K562 (cell line): ENCODE data around the gene OSCP1. TPM values are rescaled to one million over a fixed set of nuclear protein-coding genes. Genes with fewer than 3 reads are reported as not detected.

Experiments
- DDX20 ChIP-seq: fragments of 450-650 bp; IDR thresholded peaks from 2 replicates; pipeline ENCODE4 v1.6.1; 2016; ENCODE audit warnings: missing genetic modification characterization, low read depth, mild to moderate bottlenecking, missing compliant biosample characterization, moderate library complexity
- MCM2 ChIP-seq: fragments of 450-650 bp; IDR thresholded peaks from 2 replicates; pipeline ENCODE4 v1.6.1; 2017; ENCODE audit warnings: low read depth, mild to moderate bottlenecking
- POLR2H ChIP-seq: IDR thresholded peaks from 2 replicates; pipeline ENCODE4 v1.6.1; 2016; ENCODE audit warnings: missing genetic modification characterization, low read depth, mild to moderate bottlenecking, control low read depth, missing compliant biosample characterization, moderate library complexity
- ZNF3 ChIP-seq: fragments of 250-450 bp; sonication (Bioruptor Pico); IDR thresholded peaks from 2 replicates; pipeline ENCODE4 v1.5.0; 2021; ENCODE audit warnings: mild to moderate bottlenecking, moderate library complexity
- polyA plus RNA-seq, 8 experiments: library from polyadenylated mRNA; depleted of rRNA in 4 of 8; stranded (reverse) in 5 of 8; unstranded in 3 of 8; fragments of >200 nt; fragmentation: Nextera tagmentation in 2 of 8; fragmentation: Illumina TruSeq in 1 of 8; extraction: Ambion mirVana in 2 of 8; extraction: Trizol in 1 of 8; gene quantifications; 2 replicates each; pipeline versions ENCODE4 v1.2.1 to v1.2.3, GENCODE V29; 2011 to 2014; ENCODE audit warnings: inconsistent platforms in 1 of 8, missing spikeins in 1 of 8
- total RNA-seq, 7 experiments: library from RNA; depleted of rRNA in 6 of 7; stranded (reverse); fragments of >200 nt in 6 of 7; fragmentation: Illumina TruSeq in 2 of 7; extraction: Trizol in 2 of 7; gene quantifications; 2 replicates each; pipeline versions ENCODE4 v1.2.1 to v1.2.3, GENCODE V29; 2011 to 2021; ENCODE audit warnings: low replicate concordance in 1 of 7
- TF ChIP-seq, protein P1 (sequence below): fragments of 200-600 bp; sonication (generic); IDR thresholded peaks from one replicate; pipeline ENCODE4 v1.6.1; 2012; ENCODE audit warnings: mild to moderate bottlenecking, low read depth, low read length, inconsistent platforms
- TF ChIP-seq, protein P2 (sequence below): sonication (generic); formaldehyde crosslinking; IDR thresholded peaks from 2 replicates; pipeline ENCODE4 v1.8.0; 2023; ENCODE audit warnings: mild to moderate bottlenecking, missing genetic modification reagents

The OSCP1 gene
- total and polyA plus RNA-seq, 9 of the 15 experiments (the other 6 are each of a cell fraction or from before 2014, with no cell fraction given): 0.15 to 0.40 (median 0.33) TPM; not detected in 5

- TF ChIP-seq, protein P1, sequence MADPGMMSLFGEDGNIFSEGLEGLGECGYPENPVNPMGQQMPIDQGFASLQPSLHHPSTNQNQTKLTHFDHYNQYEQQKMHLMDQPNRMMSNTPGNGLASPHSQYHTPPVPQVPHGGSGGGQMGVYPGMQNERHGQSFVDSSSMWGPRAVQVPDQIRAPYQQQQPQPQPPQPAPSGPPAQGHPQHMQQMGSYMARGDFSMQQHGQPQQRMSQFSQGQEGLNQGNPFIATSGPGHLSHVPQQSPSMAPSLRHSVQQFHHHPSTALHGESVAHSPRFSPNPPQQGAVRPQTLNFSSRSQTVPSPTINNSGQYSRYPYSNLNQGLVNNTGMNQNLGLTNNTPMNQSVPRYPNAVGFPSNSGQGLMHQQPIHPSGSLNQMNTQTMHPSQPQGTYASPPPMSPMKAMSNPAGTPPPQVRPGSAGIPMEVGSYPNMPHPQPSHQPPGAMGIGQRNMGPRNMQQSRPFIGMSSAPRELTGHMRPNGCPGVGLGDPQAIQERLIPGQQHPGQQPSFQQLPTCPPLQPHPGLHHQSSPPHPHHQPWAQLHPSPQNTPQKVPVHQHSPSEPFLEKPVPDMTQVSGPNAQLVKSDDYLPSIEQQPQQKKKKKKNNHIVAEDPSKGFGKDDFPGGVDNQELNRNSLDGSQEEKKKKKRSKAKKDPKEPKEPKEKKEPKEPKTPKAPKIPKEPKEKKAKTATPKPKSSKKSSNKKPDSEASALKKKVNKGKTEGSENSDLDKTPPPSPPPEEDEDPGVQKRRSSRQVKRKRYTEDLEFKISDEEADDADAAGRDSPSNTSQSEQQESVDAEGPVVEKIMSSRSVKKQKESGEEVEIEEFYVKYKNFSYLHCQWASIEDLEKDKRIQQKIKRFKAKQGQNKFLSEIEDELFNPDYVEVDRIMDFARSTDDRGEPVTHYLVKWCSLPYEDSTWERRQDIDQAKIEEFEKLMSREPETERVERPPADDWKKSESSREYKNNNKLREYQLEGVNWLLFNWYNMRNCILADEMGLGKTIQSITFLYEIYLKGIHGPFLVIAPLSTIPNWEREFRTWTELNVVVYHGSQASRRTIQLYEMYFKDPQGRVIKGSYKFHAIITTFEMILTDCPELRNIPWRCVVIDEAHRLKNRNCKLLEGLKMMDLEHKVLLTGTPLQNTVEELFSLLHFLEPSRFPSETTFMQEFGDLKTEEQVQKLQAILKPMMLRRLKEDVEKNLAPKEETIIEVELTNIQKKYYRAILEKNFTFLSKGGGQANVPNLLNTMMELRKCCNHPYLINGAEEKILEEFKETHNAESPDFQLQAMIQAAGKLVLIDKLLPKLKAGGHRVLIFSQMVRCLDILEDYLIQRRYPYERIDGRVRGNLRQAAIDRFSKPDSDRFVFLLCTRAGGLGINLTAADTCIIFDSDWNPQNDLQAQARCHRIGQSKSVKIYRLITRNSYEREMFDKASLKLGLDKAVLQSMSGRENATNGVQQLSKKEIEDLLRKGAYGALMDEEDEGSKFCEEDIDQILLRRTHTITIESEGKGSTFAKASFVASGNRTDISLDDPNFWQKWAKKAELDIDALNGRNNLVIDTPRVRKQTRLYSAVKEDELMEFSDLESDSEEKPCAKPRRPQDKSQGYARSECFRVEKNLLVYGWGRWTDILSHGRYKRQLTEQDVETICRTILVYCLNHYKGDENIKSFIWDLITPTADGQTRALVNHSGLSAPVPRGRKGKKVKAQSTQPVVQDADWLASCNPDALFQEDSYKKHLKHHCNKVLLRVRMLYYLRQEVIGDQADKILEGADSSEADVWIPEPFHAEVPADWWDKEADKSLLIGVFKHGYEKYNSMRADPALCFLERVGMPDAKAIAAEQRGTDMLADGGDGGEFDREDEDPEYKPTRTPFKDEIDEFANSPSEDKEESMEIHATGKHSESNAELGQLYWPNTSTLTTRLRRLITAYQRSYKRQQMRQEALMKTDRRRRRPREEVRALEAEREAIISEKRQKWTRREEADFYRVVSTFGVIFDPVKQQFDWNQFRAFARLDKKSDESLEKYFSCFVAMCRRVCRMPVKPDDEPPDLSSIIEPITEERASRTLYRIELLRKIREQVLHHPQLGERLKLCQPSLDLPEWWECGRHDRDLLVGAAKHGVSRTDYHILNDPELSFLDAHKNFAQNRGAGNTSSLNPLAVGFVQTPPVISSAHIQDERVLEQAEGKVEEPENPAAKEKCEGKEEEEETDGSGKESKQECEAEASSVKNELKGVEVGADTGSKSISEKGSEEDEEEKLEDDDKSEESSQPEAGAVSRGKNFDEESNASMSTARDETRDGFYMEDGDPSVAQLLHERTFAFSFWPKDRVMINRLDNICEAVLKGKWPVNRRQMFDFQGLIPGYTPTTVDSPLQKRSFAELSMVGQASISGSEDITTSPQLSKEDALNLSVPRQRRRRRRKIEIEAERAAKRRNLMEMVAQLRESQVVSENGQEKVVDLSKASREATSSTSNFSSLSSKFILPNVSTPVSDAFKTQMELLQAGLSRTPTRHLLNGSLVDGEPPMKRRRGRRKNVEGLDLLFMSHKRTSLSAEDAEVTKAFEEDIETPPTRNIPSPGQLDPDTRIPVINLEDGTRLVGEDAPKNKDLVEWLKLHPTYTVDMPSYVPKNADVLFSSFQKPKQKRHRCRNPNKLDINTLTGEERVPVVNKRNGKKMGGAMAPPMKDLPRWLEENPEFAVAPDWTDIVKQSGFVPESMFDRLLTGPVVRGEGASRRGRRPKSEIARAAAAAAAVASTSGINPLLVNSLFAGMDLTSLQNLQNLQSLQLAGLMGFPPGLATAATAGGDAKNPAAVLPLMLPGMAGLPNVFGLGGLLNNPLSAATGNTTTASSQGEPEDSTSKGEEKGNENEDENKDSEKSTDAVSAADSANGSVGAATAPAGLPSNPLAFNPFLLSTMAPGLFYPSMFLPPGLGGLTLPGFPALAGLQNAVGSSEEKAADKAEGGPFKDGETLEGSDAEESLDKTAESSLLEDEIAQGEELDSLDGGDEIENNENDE: no peak
- TF ChIP-seq DDX20 (tag) (no peak), MCM2 (no peak), POLR2H (tag) (no peak), ZNF3 (CRISPR knock-in tag) (no peak)
- TF ChIP-seq, protein P2, sequence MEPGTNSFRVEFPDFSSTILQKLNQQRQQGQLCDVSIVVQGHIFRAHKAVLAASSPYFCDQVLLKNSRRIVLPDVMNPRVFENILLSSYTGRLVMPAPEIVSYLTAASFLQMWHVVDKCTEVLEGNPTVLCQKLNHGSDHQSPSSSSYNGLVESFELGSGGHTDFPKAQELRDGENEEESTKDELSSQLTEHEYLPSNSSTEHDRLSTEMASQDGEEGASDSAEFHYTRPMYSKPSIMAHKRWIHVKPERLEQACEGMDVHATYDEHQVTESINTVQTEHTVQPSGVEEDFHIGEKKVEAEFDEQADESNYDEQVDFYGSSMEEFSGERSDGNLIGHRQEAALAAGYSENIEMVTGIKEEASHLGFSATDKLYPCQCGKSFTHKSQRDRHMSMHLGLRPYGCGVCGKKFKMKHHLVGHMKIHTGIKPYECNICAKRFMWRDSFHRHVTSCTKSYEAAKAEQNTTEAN (CRISPR knock-in tag): no peak
Measured at GRCh38 chr1:36389999-36390398, 60.3 kb downstream of the OSCP1 start (continued).
